Gastrocnemius medialis (tissue), 4 donors: ENCODE data around the gene RBL1. TPM values are rescaled to one million over a fixed set of nuclear protein-coding genes. Genes with fewer than 3 reads are reported as not detected.

Experiments
- ATAC-seq, 2 donors: fragments of 150-250 bp; one replicate each; pipeline ENCODE4 v1.9.1; 2016
- DNase-seq, 2 donors: peaks; one replicate each; pipeline ENCODE4 v3.0.0-alpha.2; 2019
- H3K27ac ChIP-seq, 4 donors: fragments of 200-600 bp; sonication (generic); 1 replicate in 1 of 4; 2 replicates in 3 of 4; pipeline ENCODE4 v1.5.1; 2016 to 2018; ENCODE audit warnings: mild to moderate bottlenecking in 2 of 4, moderate library complexity in 1 of 4
- H3K27me3 ChIP-seq, 3 donors: fragments of 200-600 bp; sonication (generic) in 2 of 3; 1 replicate in 1 of 3; 2 replicates in 2 of 3; pipeline versions ENCODE4 v1.5.1 to v1.6.0; 2016 to 2019; ENCODE audit warnings: mild to moderate bottlenecking in 1 of 3, moderate library complexity in 1 of 3
- H3K36me3 ChIP-seq, 2 donors: fragments of 200-600 bp; sonication (generic) in 1 of 2; one replicate each; pipeline ENCODE4 v1.5.1; 2017 to 2018
- H3K4me1 ChIP-seq, 2 donors: fragments of 200-600 bp; sonication (generic) in 1 of 2; one replicate each; pipeline ENCODE4 v1.5.1; 2016 to 2017; ENCODE audit warnings: mild to moderate bottlenecking in 2 of 2
- H3K4me3 ChIP-seq, 4 donors: fragments of 200-600 bp; sonication (generic) in 3 of 4; 1 replicate in 1 of 4; 2 replicates in 3 of 4; pipeline ENCODE4 v1.5.1; 2016 to 2019; ENCODE audit warnings: mild to moderate bottlenecking in 2 of 4
- H3K9me3 ChIP-seq, 3 donors: fragments of 200-600 bp; sonication (generic) in 2 of 3; 1 replicate in 1 of 3; 2 replicates in 2 of 3; pipeline ENCODE4 v1.5.1; 2016 to 2019
- CTCF ChIP-seq, 5 experiments: fragments of 450-650 bp in 3 of 5; fragments of 200-600 bp in 2 of 5; sonication (generic) in 2 of 5; IDR thresholded peaks in 4 of 5; conservative IDR thresholded peaks in 1 of 5; 1 replicate in 4 of 5; 2 replicates in 1 of 5; pipeline ENCODE4 v1.5.1; 2016 to 2019; ENCODE audit warnings: antibody characterized with exemption in 5 of 5, mild to moderate bottlenecking in 3 of 5, moderate library complexity in 3 of 5
- POLR2A ChIP-seq, 2 donors: fragments of 450-650 bp; IDR thresholded peaks; one replicate each; pipeline ENCODE4 v1.6.1; 2017; ENCODE audit warnings: antibody characterized with exemption in 2 of 2, mild to moderate bottlenecking in 2 of 2, moderate library complexity in 2 of 2
- in situ Hi-C, 4 donors: fragments of 200-750 bp; cut with MboI; loops; one replicate each; pipeline versions ENCODE4 v1.15.0 to v1.8.0; 2017; ENCODE audit warnings: low sequenced_read_pairs in 4 of 4
- intact Hi-C: fragments of 100-400 bp; cut with DNase I; formaldehyde crosslinking; loops from one replicate; pipeline ENCODE4 v1.15.1; 2023; ENCODE audit warnings: low total_unique reads
- total RNA-seq, 4 donors: library from RNA; depleted of rRNA; stranded (reverse); fragments of >200 nt; gene quantifications; one replicate each; pipeline versions ENCODE4 v1.1.0 to v1.2.3, GENCODE V29; 2016

The RBL1 gene
- total RNA-seq, 4 donors from 2014 or later: 2.9 to 13.0 (median 6.1) TPM

DNA sequence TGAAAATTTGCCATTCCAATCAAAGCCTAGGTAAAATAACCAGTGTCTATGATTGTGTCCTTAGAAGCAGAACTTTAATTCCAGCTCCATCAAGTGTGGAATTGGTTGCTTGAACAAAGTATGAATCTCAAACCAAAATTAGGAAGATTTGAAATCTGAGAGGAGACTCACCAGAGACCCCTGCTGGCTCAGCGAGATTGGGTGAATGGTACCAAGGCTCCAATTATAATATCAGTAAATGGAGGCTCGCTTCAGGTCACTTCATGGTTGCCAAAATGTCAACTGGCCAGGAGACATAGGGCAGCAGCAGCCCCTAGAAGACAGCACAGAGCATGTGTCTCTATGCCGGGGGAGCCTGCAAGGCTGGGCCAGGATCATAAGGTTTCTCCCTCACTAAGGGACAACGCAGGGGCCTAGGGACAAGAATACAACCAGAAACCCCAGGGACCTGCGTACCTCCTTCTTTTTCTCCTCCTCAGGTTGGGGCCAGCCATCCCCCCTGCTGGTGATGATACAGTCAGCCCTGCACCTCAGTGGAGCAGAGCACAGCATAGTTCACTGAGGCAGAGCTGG is 14.0 kb downstream of the RBL1 start:
- in situ Hi-C loops (no loop called here), intact Hi-C loops (no loop called here)
- Histone ChIP-seq H3K27ac (no peak overlapping the region), H3K27me3 (no peaks in the 10 kb centered on the region), H3K9me3 (no peaks in the 10 kb centered on the region), H3K36me3 (no peaks in the 10 kb centered on the region), H3K4me1 (no peaks in the 10 kb centered on the region), H3K4me3 (no peak overlapping the region)
- TF ChIP-seq CTCF (IDR thresholded peaks at IDR 0.05 in 4 of 5, conservative IDR thresholded peaks at IDR 0.05 in 1 of 5) (no peak), POLR2A (IDR thresholded peaks at IDR 0.05) (no peak)
- ATAC-seq: no peak
- DNase-seq: no peak

- intact Hi-C loops (no loop called here), in situ Hi-C loops (no loop called here)
- Histone ChIP-seq H3K36me3 (no peaks in the 10 kb centered on the region), H3K9me3 (no peaks in the 10 kb centered on the region), H3K27ac (no peak overlapping the region), H3K4me3 (no peak overlapping the region), H3K27me3 (no peaks in the 10 kb centered on the region), H3K4me1 (no peaks in the 10 kb centered on the region)
- no peak for TF ChIP-seq POLR2A (IDR thresholded peaks at IDR 0.05)
- no peak for TF ChIP-seq CTCF (IDR thresholded peaks at IDR 0.05 in 4 of 5, conservative IDR thresholded peaks at IDR 0.05 in 1 of 5)
- no peak for ATAC-seq
- no peak for DNase-seq
These were observed 18.8 kb downstream of the RBL1 start for GRCh38 chr20:37077009-37077408.

GRCh38 chr20:37075932-37076685 is 19.7 kb downstream of the RBL1 start:
- Histone ChIP-seq H3K4me1 (no peaks in the 10 kb centered on the region), H3K9me3 (no peaks in the 10 kb centered on the region), H3K27ac (no peak overlapping the region), H3K4me3 (no peak overlapping the region), H3K27me3 (no peaks in the 10 kb centered on the region), H3K36me3 (no peaks in the 10 kb centered on the region)
- no peak for ATAC-seq
- TF ChIP-seq POLR2A (IDR thresholded peaks at IDR 0.05): no peak
- no peak for TF ChIP-seq CTCF (IDR thresholded peaks at IDR 0.05 in 4 of 5, conservative IDR thresholded peaks at IDR 0.05 in 1 of 5)
- DNase-seq: no peak
- in situ Hi-C loops: no loop called here
- intact Hi-C loops: no loop called here

DNA sequence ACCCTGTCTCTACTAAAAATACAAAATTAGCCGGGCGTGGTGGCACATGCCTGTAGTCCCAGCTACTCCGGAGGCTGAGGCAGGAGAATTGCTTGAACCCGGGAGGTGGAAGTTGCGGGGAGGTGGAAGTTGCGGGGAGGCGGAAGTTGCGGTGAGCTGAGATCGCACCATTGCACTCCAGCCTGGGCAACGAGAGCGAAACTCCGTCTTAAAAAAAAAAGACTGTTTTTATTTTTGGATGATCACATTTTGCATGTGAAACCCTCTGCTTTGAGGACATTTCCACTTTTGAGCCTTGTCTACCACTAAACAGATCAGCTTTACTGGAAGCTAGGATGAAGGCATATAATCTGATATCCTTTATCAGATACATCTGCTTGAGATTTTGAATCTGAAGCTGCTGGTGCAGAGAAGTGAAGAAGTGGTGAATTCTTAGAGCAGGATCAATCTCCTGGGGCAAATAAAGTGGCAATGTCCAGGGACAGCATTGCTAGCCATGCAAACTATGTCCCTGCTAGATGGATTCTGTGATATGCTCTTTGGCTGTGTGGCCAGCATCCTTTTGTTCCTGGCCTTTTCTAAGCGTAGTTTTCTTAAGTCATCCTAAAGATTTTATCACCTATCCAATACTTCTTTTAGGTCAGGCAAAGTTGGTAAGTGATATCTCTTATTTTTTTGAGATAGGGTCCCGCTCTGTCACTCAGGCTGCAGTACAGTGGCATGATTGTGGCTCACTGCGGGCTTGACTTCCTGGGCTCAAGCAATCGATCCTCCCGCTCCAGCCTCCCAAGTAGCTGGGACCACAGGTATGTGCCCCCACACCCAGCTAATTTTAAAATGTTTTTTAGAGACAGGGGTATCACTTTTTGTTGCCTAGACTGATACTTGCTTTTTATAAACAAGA is 23.3 kb downstream of the RBL1 start:
- intact Hi-C loops: no loop called here
- Histone ChIP-seq H3K4me1 (no peaks in the 10 kb centered on the region), H3K9me3 (no peaks in the 10 kb centered on the region), H3K27ac (no peak overlapping the region), H3K36me3 (no peaks in the 10 kb centered on the region), H3K4me3 (no peak overlapping the region), H3K27me3 (no peaks in the 10 kb centered on the region)
- no peak for ATAC-seq
- DNase-seq: no peak
- TF ChIP-seq CTCF (IDR thresholded peaks at IDR 0.05 in 4 of 5, conservative IDR thresholded peaks at IDR 0.05 in 1 of 5) (no peak), POLR2A (IDR thresholded peaks at IDR 0.05) (no peak)
- in situ Hi-C loops: no loop called here
